Hematopoietic multipotent progenitor cell treated with erythropoietin and hydrocortisone succinate and interleukin-3 and kit ligand, for 8 days (in vitro differentiated cells): ENCODE results near the gene MPIG6B.

Experiments
- DNase-seq: peaks from one replicate; pipeline ENCODE4 v3.0.0-alpha.2; 2015

Gene MPIG6B

GRCh38 chr6:31739639-31740396 lies 16.6 kb downstream of the MPIG6B start, which contains the start of gene MSH5:
MSH5 (plus strand) TSS chr6:31740005; CDS start chr6:31740467, 462 bp downstream.
- DNase-seq, result peak; percentile 99

GRCh38 chr6:31740397-31741223 lies 17.4 kb downstream of the MPIG6B start:
- no peak for DNase-seq

GRCh38 chr6:31741815-31742214 lies 18.6 kb downstream of the MPIG6B start:
- no peak for DNase-seq

GRCh38 chr6:31742894-31743293 lies 19.7 kb downstream of the MPIG6B start:
- DNase-seq, result no peak

GRCh38 chr6:31744422-31744821 lies 21.2 kb downstream of the MPIG6B start:
- DNase-seq, result no peak

- DNase-seq, result no peak
These were observed 26.3 kb downstream of the MPIG6B start for GRCh38 chr6:31749301-31750036.

GRCh38 chr6:31750411-31751022 lies 27.3 kb downstream of the MPIG6B start:
- DNase-seq, result no peak

GRCh38 chr6:31752739-31753319 lies 29.7 kb downstream of the MPIG6B start:
- DNase-seq, result no peak

- DNase-seq, result no peak
These were observed 35.1 kb downstream of the MPIG6B start for GRCh38 chr6:31758281-31758680.

GRCh38 chr6:31760790-31761189 lies 37.6 kb downstream of the MPIG6B start:
- DNase-seq, result no peak

- no peak for DNase-seq
These were observed 38.2 kb downstream of the MPIG6B start for GRCh38 chr6:31761343-31761742.

- no peak for DNase-seq
These were observed 39.2 kb downstream of the MPIG6B start, which contains the start of gene SAPCD1 for GRCh38 chr6:31762356-31762755. SAPCD1 (plus strand) TSS chr6:31762656; CDS start chr6:31763055, 399 bp downstream.

GRCh38 chr6:31762878-31763618 lies 39.9 kb downstream of the MPIG6B start:
- no peak for DNase-seq

GRCh38 chr6:31763619-31763940 lies 40.4 kb downstream of the MPIG6B start:
- DNase-seq, result no peak

GRCh38 chr6:31764198-31764597 lies 41.0 kb downstream of the MPIG6B start:
- no peak for DNase-seq

- no peak for DNase-seq
These were observed 42.4 kb downstream of the MPIG6B start for GRCh38 chr6:31765559-31765909.

GRCh38 chr6:31765910-31766794 lies 43.0 kb downstream of the MPIG6B start:
- no peak for DNase-seq

GRCh38 chr6:31767096-31767645 lies 44.0 kb downstream of the MPIG6B start:
- DNase-seq, result no peak

- no peak for DNase-seq
These were observed 45.4 kb downstream of the MPIG6B start for GRCh38 chr6:31768363-31769257.
